Keratinocyte (primary cell): Measurements from ENCODE around the gene SLC9C2. TPM values are rescaled to one million over a fixed set of nuclear protein-coding genes. Genes with fewer than 3 reads are reported as not detected.

Experiments used
- DNase-seq: peaks from one replicate; pipeline ENCODE4 v3.0.0-alpha.2; 2011; ENCODE audit warnings: low read depth, missing footprints, low spot score
- FAIRE-seq: peaks from 2 replicates; lab custom pipeline; 2011; peaks lifted over from hg19 to GRCh38; lab: Jason Lieb, UNC
- H2AFZ ChIP-seq: 2 replicates; pipeline ENCODE4 v1.6.0; 2012; ENCODE audit warnings: low read length, control low read depth, inconsistent platforms; ENCODE audit not compliant: control insufficient read depth
- H3K27ac ChIP-seq: 2 replicates; pipeline ENCODE4 v1.5.1; 2011; ENCODE audit warnings: low read length; ENCODE audit not compliant: control insufficient read depth, insufficient read depth
- H3K27me3 ChIP-seq: 3 replicates; pipeline ENCODE4 v1.6.0; 2011; ENCODE audit warnings: low read length; ENCODE audit not compliant: control insufficient read depth, insufficient read depth; ENCODE audit errors: extremely low read depth
- H3K36me3 ChIP-seq, 2 experiments: 2 replicates in 1 of 2; 3 replicates in 1 of 2; pipeline ENCODE4 v1.5.1; 2011; ENCODE audit warnings: low read length in 2 of 2, mild to moderate bottlenecking in 1 of 2; ENCODE audit not compliant: control insufficient read depth in 2 of 2, insufficient read depth in 2 of 2; ENCODE audit errors: extremely low read depth in 1 of 2
- H3K4me1 ChIP-seq: 3 replicates; pipeline ENCODE4 v1.5.1; 2011; ENCODE audit warnings: low read length; ENCODE audit not compliant: control insufficient read depth, insufficient read depth; ENCODE audit errors: extremely low read depth
- H3K4me2 ChIP-seq: 3 replicates; pipeline ENCODE4 v1.6.0; 2011; ENCODE audit warnings: low read depth, low read length; ENCODE audit not compliant: control insufficient read depth, insufficient read depth; ENCODE audit errors: extremely low read depth
- H3K4me3 ChIP-seq, 3 experiments: fragments of 200-600 bp in 1 of 3; sonication (generic) in 1 of 3; 2 replicates in 2 of 3; 3 replicates in 1 of 3; pipeline ENCODE4 v1.5.1; 2011 to 2016; ENCODE audit warnings: low read length in 3 of 3, mild to moderate bottlenecking in 3 of 3, control low read depth in 2 of 3, inconsistent platforms in 1 of 3, low read depth in 1 of 3, mixed read lengths in 1 of 3, mixed run types in 1 of 3, moderate library complexity in 1 of 3; ENCODE audit not compliant: control insufficient read depth in 2 of 3, insufficient read depth in 2 of 3; ENCODE audit errors: extremely low read depth in 1 of 3
- H3K79me2 ChIP-seq: 2 replicates; pipeline ENCODE4 v1.6.0; 2012; ENCODE audit warnings: low read length; ENCODE audit not compliant: control insufficient read depth, insufficient read depth
- H3K9ac ChIP-seq: 3 replicates; pipeline ENCODE4 v1.6.0; 2011; ENCODE audit warnings: low read length; ENCODE audit not compliant: control insufficient read depth, insufficient read depth; ENCODE audit errors: extremely low read depth
- H3K9me1 ChIP-seq: 3 replicates; pipeline ENCODE4 v1.6.0; 2011; ENCODE audit warnings: low read length; ENCODE audit not compliant: control insufficient read depth, insufficient read depth; ENCODE audit errors: extremely low read depth
- H3K9me3 ChIP-seq: 2 replicates; pipeline ENCODE4 v1.5.1; 2012; ENCODE audit warnings: low read depth, low read length; ENCODE audit not compliant: control insufficient read depth
- H4K20me1 ChIP-seq: 3 replicates; pipeline ENCODE4 v1.6.0; 2011; ENCODE audit warnings: low read length; ENCODE audit not compliant: control insufficient read depth, insufficient read depth; ENCODE audit errors: extremely low read depth
- CTCF ChIP-seq, 3 experiments: IDR thresholded peaks in 1 of 3; conservative IDR thresholded peaks in 1 of 3; optimal IDR thresholded peaks in 1 of 3; 2 replicates in 2 of 3; 3 replicates in 1 of 3; pipeline versions ENCODE3 to v1.5.1; 2011; ENCODE audit warnings: low read length in 3 of 3, mild to moderate bottlenecking in 3 of 3, moderate library complexity in 2 of 3, control low read depth in 1 of 3, inconsistent platforms in 1 of 3; ENCODE audit not compliant: insufficient read depth in 2 of 3; ENCODE audit errors: extremely low read depth in 1 of 3
- EZH2 ChIP-seq: IDR thresholded peaks from one replicate; pipeline ENCODE4 v1.6.1; 2012; ENCODE audit warnings: inconsistent platforms, mild to moderate bottlenecking, low read length, moderate library complexity
- dilution Hi-C: fragments of 300-500 bp; cut with MboI; formaldehyde crosslinking; loops from one replicate; pipeline ENCODE4 v1.7.0; 2020; ENCODE audit warnings: low sequenced_read_pairs; ENCODE audit not compliant: extremely low pct_ligation_motif_present
- polyA plus RNA-seq, 5 experiments: library from polyadenylated mRNA; depleted of rRNA in 3 of 5; stranded (reverse) in 3 of 5; stranded (forward) in 1 of 5; unstranded in 1 of 5; fragments of >200 nt; gene quantifications; 1 replicate in 1 of 5; 2 replicates in 3 of 5; 3 replicates in 1 of 5; pipeline versions ENCODE4 v1.2.1 to v1.2.3, GENCODE V29; 2011 to 2012; ENCODE audit warnings: missing spikeins in 2 of 5, low read depth in 1 of 5, low replicate concordance in 1 of 5

SLC9C2 gene
- polyA plus RNA-seq, 1 donor (not counting 4 experiments of a cell fraction or from before 2014, with no cell fraction given) = not detected

DNA sequence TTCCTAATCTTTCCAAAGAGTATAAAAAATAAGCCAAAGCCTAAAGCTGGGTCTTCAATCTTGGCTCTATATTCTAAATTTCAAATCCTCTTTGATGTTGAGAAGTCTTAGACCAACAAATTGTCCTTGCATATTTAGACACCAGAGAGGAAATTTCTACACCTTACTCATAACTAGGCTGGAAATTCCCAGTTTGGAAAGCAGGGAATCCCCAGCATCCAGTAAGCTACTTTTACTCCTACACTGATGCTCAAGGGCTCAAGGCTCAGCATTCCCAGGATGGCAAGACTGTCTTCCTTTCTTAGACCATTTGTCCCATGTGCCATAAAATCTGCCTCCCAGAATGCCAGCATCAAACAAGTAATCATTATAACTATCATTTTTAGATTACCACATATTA lies 97.5 kb downstream of the SLC9C2 start:
- Histone ChIP-seq H3K4me1 (no peaks in the 10 kb centered on the region), H3K36me3 (no peaks in the 10 kb centered on the region), H3K9ac (no peak overlapping the region), H3K4me2 (no peak overlapping the region), H3K9me1 (no peaks in the 10 kb centered on the region), H3K79me2 (no peaks in the 10 kb centered on the region), H3K27me3 (no peaks in the 10 kb centered on the region), H3K9me3 (no peaks in the 10 kb centered on the region), H3K27ac (no peak overlapping the region), H3K4me3 (no peak overlapping the region), H4K20me1 (no peaks in the 10 kb centered on the region), H2AFZ (no peak overlapping the region)
- FAIRE-seq (no peak), DNase-seq (no peak)
- dilution Hi-C loops = no loop called here
- TF ChIP-seq CTCF (optimal IDR thresholded peaks at IDR 0.05 in 1 of 3, IDR thresholded peaks at IDR 0.05 in 1 of 3, conservative IDR thresholded peaks at IDR 0.05 in 1 of 3; ENCODE audit: extremely low read depth in 1 of 3, insufficient read depth in 2 of 3, low read length in 3 of 3) = no peak
- no peak for TF ChIP-seq EZH2

GRCh38 chr1:173504268-173504667 lies 98.6 kb downstream of the SLC9C2 start:
- Histone ChIP-seq H3K4me3 (no peak overlapping the region), H3K9ac (no peak overlapping the region), H3K36me3 (no peaks in the 10 kb centered on the region), H2AFZ (no peak overlapping the region), H3K9me3 (no peaks in the 10 kb centered on the region), H3K27ac (no peak overlapping the region), H3K4me1 (no peaks in the 10 kb centered on the region), H4K20me1 (no peaks in the 10 kb centered on the region), H3K4me2 (no peak overlapping the region), H3K9me1 (no peaks in the 10 kb centered on the region), H3K27me3 (no peaks in the 10 kb centered on the region), H3K79me2 (no peaks in the 10 kb centered on the region)
- DNase-seq (no peak), FAIRE-seq (no peak)
- dilution Hi-C loops = no loop called here
- TF ChIP-seq CTCF (optimal IDR thresholded peaks at IDR 0.05 in 1 of 3, IDR thresholded peaks at IDR 0.05 in 1 of 3, conservative IDR thresholded peaks at IDR 0.05 in 1 of 3; ENCODE audit: extremely low read depth in 1 of 3, insufficient read depth in 2 of 3, low read length in 3 of 3) (no peak), EZH2 (no peak)
